ENCODE results near the gene TNFAIP2. TPM values are rescaled to one million over a fixed set of nuclear protein-coding genes. Genes with fewer than 3 reads are reported as not detected.

The TNFAIP2 gene
- total RNA-seq, 4 donors from 2014 or later, result 14.8 to 72.9 (median 22.3) TPM

DNA sequence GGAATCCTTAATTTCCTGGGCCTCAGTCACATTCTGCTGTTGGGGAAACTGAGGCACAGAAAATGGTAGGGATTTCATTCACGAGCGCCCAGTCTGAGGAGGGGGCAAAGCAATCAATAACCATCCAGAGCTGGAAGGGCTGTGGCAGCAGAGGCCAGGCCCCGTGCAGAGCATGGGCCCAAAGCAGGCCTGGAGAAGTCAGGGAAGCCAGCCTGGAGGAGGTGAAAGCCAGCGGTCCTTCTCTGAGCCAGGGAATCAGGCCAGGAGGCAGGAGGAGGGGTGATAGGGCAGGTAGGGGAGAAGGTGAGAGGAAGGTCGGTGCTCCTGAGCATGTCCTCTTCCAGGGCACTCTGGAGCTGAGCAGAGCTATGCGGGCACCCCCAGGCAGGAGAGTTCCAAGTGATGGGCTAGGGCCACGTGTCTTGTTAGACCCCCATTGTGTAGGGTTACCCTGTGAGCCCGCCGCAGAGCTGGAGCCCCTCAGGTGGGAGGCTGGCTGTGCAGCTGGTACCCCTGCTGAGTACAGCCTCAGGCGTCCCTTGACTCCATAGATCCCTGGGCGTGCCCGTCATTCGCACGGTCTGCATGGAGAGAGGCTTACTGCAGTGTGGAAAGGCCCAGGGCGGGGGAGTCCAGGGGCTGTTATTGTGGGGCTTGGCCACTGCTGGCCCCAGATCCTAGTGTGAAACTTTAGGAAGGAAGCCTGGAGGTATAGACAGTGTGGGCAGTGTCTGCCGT is 4.8 kb downstream of the TNFAIP2 start:
- H3K4me3 ChIP-seq, result no peak overlapping the region
- H3K27me3 ChIP-seq, result no peaks in the 10 kb centered on the region
- intact Hi-C loops (cut with DNase I; ENCODE audit: low total_unique reads), result loop anchor here (2.0 to 5.0 kb wide), 2 partner anchors 23 to 51 kb away; no protein-coding TSS in a partner anchor
- peaks cover 41 to 43% of the 10 kb centered on the region in 2 donors for H3K4me1 ChIP-seq
- in situ Hi-C loops (cut with MboI; ENCODE audit: low sequenced_read_pairs in 4 of 4), result loop anchor here in 1 of 4 donors (10.0 kb wide), 1 partner anchor 277 kb away; no protein-coding TSS in a partner anchor
- H3K9me3 ChIP-seq, result no peaks in the 10 kb centered on the region
- H3K36me3 ChIP-seq, result peaks cover 0 to 13% of the 10 kb centered on the region in 2 donors
- peak overlapping the region in 3 of 4 donors; percentile 56 to 61 (median 56) for H3K27ac ChIP-seq
- no peak for ATAC-seq
- TF ChIP-seq POLR2A (IDR thresholded peaks at IDR 0.05) (no peak), CTCF (IDR thresholded peaks at IDR 0.05 in 4 of 5, conservative IDR thresholded peaks at IDR 0.05 in 1 of 5) (no peak)
- DNase-seq, result no peak

DNA sequence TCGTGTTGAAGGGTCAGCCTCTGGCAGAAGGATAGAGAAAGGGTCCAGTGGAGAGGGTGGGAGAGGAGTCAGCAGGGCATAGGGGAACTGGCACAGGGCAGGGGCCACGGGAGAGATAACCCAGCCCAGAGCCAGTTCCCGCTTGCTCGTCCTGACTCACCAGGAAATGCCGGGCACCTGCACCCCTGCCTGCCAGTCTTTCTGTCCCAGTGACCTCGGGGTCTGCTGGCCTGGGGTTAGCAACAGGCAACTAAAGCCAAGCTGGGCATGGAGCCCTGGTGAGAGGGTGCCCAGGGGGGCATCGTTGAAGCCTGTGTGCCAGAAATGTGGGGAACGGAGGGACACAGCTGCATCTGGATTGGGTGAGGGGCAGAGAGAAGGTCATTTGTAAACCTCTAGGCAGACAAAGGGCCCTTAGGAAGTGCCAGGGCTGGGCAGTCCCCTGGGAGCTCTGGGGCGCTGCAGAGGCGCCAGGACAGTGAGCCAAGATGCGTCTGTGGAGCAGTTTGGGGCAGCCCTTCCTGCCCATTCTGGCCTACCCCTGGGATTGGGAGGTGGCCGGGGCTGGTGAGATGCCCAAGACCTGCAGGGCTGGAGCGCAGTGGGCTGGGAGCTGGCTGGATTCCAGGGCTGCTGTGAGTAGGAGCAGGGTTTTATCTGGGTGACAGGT is 5.5 kb downstream of the TNFAIP2 start:
- DNase-seq, result peak in 1 of 2 donors; percentile 57

GRCh38 chr14:103129301-103130016 is 6.2 kb downstream of the TNFAIP2 start:
- Histone ChIP-seq H3K27me3 (no peaks in the 10 kb centered on the region), H3K36me3 (peaks cover 0 to 24% of the 10 kb centered on the region in 2 donors), H3K4me1 (peaks cover 30 to 36% of the 10 kb centered on the region in 2 donors), H3K9me3 (no peaks in the 10 kb centered on the region), H3K27ac (peak overlapping the region in 3 of 4 donors; percentile 46 to 56 (median 52)), H3K4me3 (no peak overlapping the region)
- ATAC-seq (no peak), DNase-seq (no peak)
- in situ Hi-C loops (cut with MboI; ENCODE audit: low sequenced_read_pairs in 4 of 4) (loop anchor here in 1 of 4 donors (10.0 kb wide), 1 partner anchor 275 kb away; no protein-coding TSS in a partner anchor), intact Hi-C loops (cut with DNase I; ENCODE audit: low total_unique reads) (loop anchor here (5.0 kb wide), 1 partner anchor 52 kb away; no protein-coding TSS in a partner anchor)
- TF ChIP-seq CTCF (IDR thresholded peaks at IDR 0.05 in 4 of 5, conservative IDR thresholded peaks at IDR 0.05 in 1 of 5), result no peak
- TF ChIP-seq POLR2A (IDR thresholded peaks at IDR 0.05), result no peak

More for the DNA sequence above, 5.5 kb downstream of the TNFAIP2 start:
- no peak overlapping the region for H3K4me3 ChIP-seq
- H3K36me3 ChIP-seq, result peaks cover 0 to 21% of the 10 kb centered on the region in 2 donors
- H3K9me3 ChIP-seq, result no peaks in the 10 kb centered on the region
- no peaks in the 10 kb centered on the region for H3K27me3 ChIP-seq
- peaks cover 36 to 43% of the 10 kb centered on the region in 2 donors for H3K4me1 ChIP-seq
- intact Hi-C loops (cut with DNase I; ENCODE audit: low total_unique reads), result loop anchor here (5.0 kb wide), 1 partner anchor 51 kb away; no protein-coding TSS in a partner anchor
- peak overlapping the region in 3 of 4 donors; percentile 52 to 56 (median 56) for H3K27ac ChIP-seq
- ATAC-seq, result peak in 1 of 2 donors; percentile 15
- TF ChIP-seq CTCF (IDR thresholded peaks at IDR 0.05 in 4 of 5, conservative IDR thresholded peaks at IDR 0.05 in 1 of 5) (no peak), POLR2A (IDR thresholded peaks at IDR 0.05) (no peak)
- in situ Hi-C loops (cut with MboI; ENCODE audit: low sequenced_read_pairs in 4 of 4), result loop anchor here in 1 of 4 donors (10.0 kb wide), 1 partner anchor 276 kb away; no protein-coding TSS in a partner anchor

DNA sequence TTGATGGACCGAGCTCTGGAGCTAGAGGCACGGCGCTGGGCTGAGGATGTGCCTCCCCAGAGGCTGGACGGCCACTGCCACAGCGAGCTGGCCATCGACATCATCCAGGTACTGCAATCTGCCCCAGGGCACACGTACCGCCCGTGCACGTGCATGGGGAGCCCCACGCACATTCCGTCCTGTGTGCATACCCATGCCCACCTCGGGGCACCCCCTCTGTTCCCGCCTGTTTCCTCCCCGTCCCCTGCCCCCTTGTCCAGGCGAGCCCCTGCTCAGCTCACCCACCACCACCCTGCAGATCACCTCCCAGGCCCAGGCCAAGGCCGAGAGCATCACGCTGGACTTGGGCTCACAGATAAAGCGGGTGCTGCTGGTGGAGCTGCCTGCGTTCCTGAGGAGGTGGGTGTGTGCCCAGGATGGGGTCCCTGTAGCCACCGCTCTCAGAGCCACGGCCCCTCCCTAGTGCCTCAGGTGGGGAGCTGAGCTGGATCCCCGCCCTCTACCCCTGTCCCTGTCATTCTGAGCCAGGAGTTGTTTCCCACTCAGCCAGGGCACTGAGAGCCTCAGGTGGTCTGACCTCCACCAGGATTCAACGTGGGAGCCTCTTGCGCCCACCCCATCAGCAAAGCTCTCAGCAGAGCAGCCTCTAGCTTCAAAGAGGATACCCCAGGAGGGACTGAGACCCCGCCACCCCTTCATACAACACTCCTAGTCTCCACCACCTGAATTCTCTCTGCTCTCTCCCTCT is 6.9 kb downstream of the TNFAIP2 start:
- ATAC-seq (no peak), DNase-seq (no peak)
- intact Hi-C loops (cut with DNase I; ENCODE audit: low total_unique reads) (no loop called here), in situ Hi-C loops (cut with MboI; ENCODE audit: low sequenced_read_pairs in 4 of 4) (no loop called here)
- H3K27me3 ChIP-seq, result no peaks in the 10 kb centered on the region
- H3K9me3 ChIP-seq, result no peaks in the 10 kb centered on the region
- H3K4me3 ChIP-seq, result no peak overlapping the region
- peak overlapping the region in 1 of 4 donors; percentile 29 for H3K27ac ChIP-seq
- H3K4me1 ChIP-seq, result peaks cover 24 to 30% of the 10 kb centered on the region in 2 donors
- TF ChIP-seq CTCF (IDR thresholded peaks at IDR 0.05 in 4 of 5, conservative IDR thresholded peaks at IDR 0.05 in 1 of 5), result no peak
- TF ChIP-seq POLR2A (IDR thresholded peaks at IDR 0.05), result no peak
- H3K36me3 ChIP-seq, result peaks cover 0 to 32% of the 10 kb centered on the region in 2 donors
